Stimulated activated CD8-positive, alpha-beta memory T cell treated with anti-CD3 and anti-CD28 coated beads, Interleukin-2, amount 100 ng/mL, for 48 hours (primary cell): ENCODE data around the gene MET.
"Not testable (repeated sequence)": the region's sequence is repeated elsewhere in the genome, so short reads cannot be mapped to it uniquely, and the experiment has no call there.

Source experiments
- DNase-seq, 2 donors: peaks; one replicate each; pipeline ENCODE4 v3.0.0-alpha.2; 2020; ENCODE audit warnings: low read depth in 2 of 2

MET gene

GRCh38 chr7:116671681-116672595, at the start of gene MET:
Gene MET, plus strand, starts transcription at chr7:116672196. Its CDS starts 26,889 bp downstream, at chr7:116699085.
- DNase-seq: peak; percentile 34 to 48

GRCh38 chr7:116626886-116627285, 45.1 kb upstream of the MET start:
- DNase-seq: no peak

GRCh38 chr7:116629051-116629463, 42.9 kb upstream of the MET start:
- DNase-seq: no peak

- no peak for DNase-seq
Observed at GRCh38 chr7:116630357-116630756, 41.6 kb upstream of the MET start.

- no peak for DNase-seq
Observed at GRCh38 chr7:116630932-116631671, 40.9 kb upstream of the MET start.

- DNase-seq: no peak
Observed at GRCh38 chr7:116631676-116632075, 40.3 kb upstream of the MET start.

GRCh38 chr7:116632384-116632783, 39.6 kb upstream of the MET start:
- DNase-seq: no peak

- no peak for DNase-seq
Observed at GRCh38 chr7:116633131-116633988, 38.6 kb upstream of the MET start.

GRCh38 chr7:116636997-116637396, 35.0 kb upstream of the MET start:
- no peak for DNase-seq

GRCh38 chr7:116638592-116638991, 33.4 kb upstream of the MET start:
- DNase-seq: not testable (repeated sequence)

GRCh38 chr7:116641551-116642153, 30.3 kb upstream of the MET start:
- DNase-seq: no peak

- DNase-seq: not testable (repeated sequence)
Observed at GRCh38 chr7:116643148-116643547, 28.8 kb upstream of the MET start.

- no peak for DNase-seq
Observed at GRCh38 chr7:116644628-116645027, 27.4 kb upstream of the MET start.

- DNase-seq: no peak
Observed at GRCh38 chr7:116647290-116647689, 24.7 kb upstream of the MET start.

GRCh38 chr7:116647861-116648260, 24.1 kb upstream of the MET start:
- DNase-seq: no peak

- no peak for DNase-seq
Observed at GRCh38 chr7:116650436-116650835, 21.6 kb upstream of the MET start.

- DNase-seq: no peak
Observed at GRCh38 chr7:116652793-116653192, 19.2 kb upstream of the MET start.

- no peak for DNase-seq
Observed at GRCh38 chr7:116653204-116653603, 18.8 kb upstream of the MET start.

- DNase-seq: no peak
Observed at GRCh38 chr7:116653646-116654045, 18.4 kb upstream of the MET start.

GRCh38 chr7:116659248-116659647, 12.7 kb upstream of the MET start:
- DNase-seq: not testable (repeated sequence)

GRCh38 chr7:116661865-116662264, 10.1 kb upstream of the MET start:
- no peak for DNase-seq
